GM12891 (cell line): ENCODE results near the gene ATXN10.

Experiments used
- DNase-seq: peaks from one replicate; pipeline ENCODE4 v3.0.0; 2011; ENCODE audit warnings: low spot score; ENCODE audit not compliant: insufficient read length
- FAIRE-seq: peaks from 2 replicates; lab custom pipeline; 2011; peaks lifted over from hg19 to GRCh38; lab: Jason Lieb, UNC
- PAX5 ChIP-seq: IDR thresholded peaks from 2 replicates; pipeline ENCODE4 v1.6.1; 2011; ENCODE audit warnings: low read length, moderate library complexity, mild to moderate bottlenecking; ENCODE audit not compliant: insufficient read depth, severe bottlenecking
- POLR2A ChIP-seq: IDR thresholded peaks from 2 replicates; pipeline ENCODE4 v1.6.1; 2011; ENCODE audit warnings: low read depth, low read length, control low read depth
- POLR2AphosphoS5 ChIP-seq: IDR thresholded peaks from 2 replicates; pipeline ENCODE4 v1.6.1; 2011; ENCODE audit warnings: low read depth, low read length, control low read depth
- POU2F2 ChIP-seq: IDR thresholded peaks from 2 replicates; pipeline ENCODE4 v1.6.1; 2011; ENCODE audit warnings: low read depth, mild to moderate bottlenecking, control low read depth, low read length, moderate library complexity
- SPI1 ChIP-seq: IDR thresholded peaks from 2 replicates; pipeline ENCODE4 v1.6.1; 2011; ENCODE audit warnings: low read depth, low read length, control low read depth
- TAF1 ChIP-seq: IDR thresholded peaks from 2 replicates; pipeline ENCODE4 v1.6.1; 2011; ENCODE audit warnings: low read depth, low read length, control low read depth

ATXN10 gene

DNA sequence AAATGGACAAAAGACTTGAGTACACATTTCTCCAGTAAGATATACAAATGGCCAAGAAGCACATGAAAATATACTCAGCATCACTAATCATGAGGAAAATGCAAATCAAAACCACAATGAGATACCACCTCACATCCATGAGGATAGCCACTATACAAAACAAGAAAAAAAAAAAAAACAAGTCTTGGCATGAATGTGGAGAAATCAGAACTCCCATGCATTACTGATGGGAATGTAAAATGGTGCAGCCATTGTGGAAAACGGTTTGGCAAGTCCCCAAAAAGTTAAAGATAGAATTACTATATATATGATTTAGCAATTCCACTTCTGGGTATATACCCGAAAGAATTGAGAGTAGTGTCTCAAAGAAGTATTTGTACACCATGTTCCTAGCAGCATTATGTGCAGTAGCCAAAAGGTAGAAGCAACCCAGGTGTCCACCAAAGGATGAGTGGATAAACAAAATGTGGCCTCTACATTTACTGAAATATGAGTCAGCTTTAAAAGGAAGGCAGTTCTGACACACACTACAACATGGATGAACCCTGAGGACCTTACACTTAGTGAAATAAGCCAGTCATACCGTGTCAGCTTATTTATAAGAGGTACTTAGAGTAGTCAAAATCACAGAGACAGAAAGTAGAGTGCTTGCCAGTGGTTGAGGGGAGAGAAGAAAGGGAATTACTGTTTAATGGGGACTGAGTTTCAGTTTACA, 159.1 kb downstream of the ATXN10 start:
- FAIRE-seq: no peak
- TF ChIP-seq POLR2A (no peak), PAX5 (no peak), POLR2AphosphoS5 (no peak), SPI1 (no peak), POU2F2 (no peak), TAF1 (no peak)
- no peak for DNase-seq

DNA sequence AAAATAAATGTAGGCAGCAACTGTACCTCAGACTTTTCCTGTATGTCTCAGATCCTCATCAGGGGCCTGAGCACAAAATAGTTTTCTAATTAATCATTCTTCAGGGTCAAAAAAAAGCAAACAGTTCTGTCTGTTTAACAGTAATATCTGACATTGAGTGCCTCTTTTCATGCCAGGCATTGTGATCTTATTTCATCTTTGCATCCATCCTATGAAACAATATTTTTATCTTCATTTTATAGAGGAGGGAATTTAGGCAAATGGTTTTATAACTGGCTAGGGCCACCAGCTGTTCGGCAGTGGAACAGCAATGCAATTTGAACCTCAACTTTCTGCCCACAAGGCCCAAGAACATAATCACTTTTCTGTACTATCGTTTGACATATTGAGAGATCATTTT, 159.8 kb downstream of the ATXN10 start:
- no peak for TF ChIP-seq PAX5
- no peak for TF ChIP-seq POU2F2
- no peak for TF ChIP-seq POLR2AphosphoS5
- TF ChIP-seq POLR2A: no peak
- no peak for TF ChIP-seq TAF1
- no peak for TF ChIP-seq SPI1
- FAIRE-seq (no peak), DNase-seq (no peak)

DNA sequence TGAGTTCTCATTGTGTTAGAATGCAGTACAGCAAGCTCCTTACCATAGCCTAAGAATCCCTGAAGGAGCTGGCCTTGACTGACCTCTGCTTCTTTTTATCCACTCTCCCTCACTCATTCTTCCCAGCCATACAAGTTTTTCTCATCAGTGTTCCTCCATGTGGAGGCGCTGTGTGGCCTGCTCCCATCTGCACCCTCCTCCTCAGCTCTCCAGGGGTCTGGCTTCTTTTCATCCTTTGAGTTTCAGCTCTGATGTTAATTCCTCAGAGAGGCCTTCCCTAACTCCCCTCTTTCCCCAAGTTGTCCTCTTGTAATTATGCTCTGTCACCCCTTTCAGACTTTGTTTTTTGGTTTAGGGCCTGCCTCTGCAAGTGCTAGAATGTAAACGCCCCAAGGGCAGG, 160.5 kb downstream of the ATXN10 start:
- TF ChIP-seq POU2F2: no peak
- TF ChIP-seq POLR2A: no peak
- no peak for TF ChIP-seq SPI1
- TF ChIP-seq POLR2AphosphoS5: no peak
- TF ChIP-seq TAF1: no peak
- TF ChIP-seq PAX5: no peak
- DNase-seq: no peak
- no peak for FAIRE-seq

DNA sequence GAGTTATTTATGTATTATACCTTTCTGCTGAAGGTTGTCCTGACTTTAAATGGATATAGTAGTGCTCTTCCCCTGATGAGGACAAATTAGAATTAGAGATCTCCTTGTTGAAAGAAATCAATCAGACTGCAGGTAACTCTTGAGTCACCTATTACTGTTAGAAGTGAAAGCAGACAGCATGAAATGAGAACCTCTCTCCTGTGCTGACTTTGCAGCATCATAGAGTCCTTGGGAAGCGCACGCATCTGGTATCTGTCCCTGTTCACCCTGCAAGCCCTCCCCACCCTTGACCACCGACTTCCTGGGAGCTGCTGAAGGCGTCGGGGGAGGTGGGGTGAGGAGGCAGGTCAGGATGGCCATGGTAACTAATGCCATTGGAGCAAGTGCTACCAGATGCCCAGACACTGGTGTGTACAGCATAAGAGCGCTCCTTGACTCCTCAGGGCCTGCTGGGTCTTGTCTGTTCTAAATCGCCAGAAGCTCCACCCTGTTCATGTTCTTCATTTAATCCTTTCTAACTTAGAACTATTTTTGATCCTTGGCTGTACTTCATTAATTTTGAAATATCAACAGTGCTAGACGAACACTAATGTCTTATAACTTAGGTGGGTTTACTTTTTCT, 161.4 kb downstream of the ATXN10 start:
- TF ChIP-seq SPI1 (no peak), POU2F2 (no peak), TAF1 (no peak), PAX5 (no peak), POLR2A (no peak), POLR2AphosphoS5 (no peak)
- DNase-seq (no peak), FAIRE-seq (no peak)

DNA sequence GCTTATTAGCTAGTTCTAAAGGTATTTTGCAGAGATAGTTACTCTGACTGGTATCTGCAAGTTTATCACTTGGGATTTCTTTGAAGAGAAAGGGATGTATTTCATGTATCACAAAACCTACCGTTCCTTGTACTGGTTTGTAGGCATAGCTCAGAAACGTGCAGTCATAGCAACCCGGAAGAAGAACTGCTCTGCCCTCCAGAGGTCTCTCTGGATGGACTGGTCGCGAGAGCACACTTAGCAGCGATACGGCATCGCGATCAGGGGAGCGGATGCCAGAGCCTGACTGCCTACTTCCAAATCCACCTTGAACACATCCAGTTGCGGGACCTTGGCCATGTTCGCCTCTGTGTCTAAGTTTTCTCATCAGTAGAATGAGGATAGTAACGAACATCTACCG, 162.0 kb downstream of the ATXN10 start:
- TF ChIP-seq PAX5 (no peak), POU2F2 (no peak), POLR2AphosphoS5 (no peak), TAF1 (no peak), POLR2A (no peak), SPI1 (no peak)
- no peak for FAIRE-seq

DNA sequence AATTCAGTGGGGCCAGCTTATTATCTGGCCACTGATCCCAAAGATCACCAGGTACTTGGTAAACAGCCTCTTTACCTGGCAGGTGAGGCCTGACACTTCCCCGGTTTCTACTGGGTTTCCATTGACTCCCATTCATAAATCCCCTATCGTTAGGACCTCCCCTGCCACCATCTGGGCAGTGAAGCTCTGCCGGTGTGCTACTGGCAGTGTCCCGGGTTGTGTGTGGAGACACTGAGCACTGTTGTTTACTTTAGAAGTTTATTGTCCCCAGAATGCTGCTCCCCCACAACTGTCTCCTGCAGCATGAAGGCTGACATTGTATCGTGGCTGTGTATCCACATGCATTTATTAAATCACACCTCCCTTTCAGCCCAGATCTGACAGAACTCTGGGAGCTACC, 162.6 kb downstream of the ATXN10 start:
- DNase-seq (no peak), FAIRE-seq (no peak)
- TF ChIP-seq TAF1 (no peak), POLR2AphosphoS5 (no peak), POU2F2 (no peak), PAX5 (no peak), SPI1 (no peak), POLR2A (no peak)

More for the DNA sequence above, 162.0 kb downstream of the ATXN10 start:
- DNase-seq: no peak

DNA sequence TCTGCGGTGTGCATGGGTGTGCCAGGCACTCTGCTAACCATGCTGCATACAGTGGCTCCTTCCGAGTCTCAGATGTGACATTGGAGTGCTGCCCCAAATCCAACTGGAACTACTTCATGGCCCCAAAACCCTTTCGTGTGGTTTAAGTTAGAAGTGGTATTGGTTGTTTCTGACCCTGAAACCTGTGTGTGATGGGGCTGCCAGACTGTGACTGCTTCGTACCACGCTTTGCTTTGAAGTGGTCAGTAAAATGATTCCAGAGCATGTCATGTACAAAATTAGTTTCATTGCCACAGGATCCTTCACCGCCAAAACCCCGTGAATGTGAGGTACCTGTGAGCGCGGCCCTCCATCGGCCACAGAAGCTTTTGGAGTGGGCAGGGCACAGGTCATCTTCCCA, 163.2 kb downstream of the ATXN10 start:
- no peak for TF ChIP-seq SPI1
- TF ChIP-seq TAF1: no peak
- TF ChIP-seq POLR2A: no peak
- TF ChIP-seq POLR2AphosphoS5: no peak
- no peak for FAIRE-seq

DNA sequence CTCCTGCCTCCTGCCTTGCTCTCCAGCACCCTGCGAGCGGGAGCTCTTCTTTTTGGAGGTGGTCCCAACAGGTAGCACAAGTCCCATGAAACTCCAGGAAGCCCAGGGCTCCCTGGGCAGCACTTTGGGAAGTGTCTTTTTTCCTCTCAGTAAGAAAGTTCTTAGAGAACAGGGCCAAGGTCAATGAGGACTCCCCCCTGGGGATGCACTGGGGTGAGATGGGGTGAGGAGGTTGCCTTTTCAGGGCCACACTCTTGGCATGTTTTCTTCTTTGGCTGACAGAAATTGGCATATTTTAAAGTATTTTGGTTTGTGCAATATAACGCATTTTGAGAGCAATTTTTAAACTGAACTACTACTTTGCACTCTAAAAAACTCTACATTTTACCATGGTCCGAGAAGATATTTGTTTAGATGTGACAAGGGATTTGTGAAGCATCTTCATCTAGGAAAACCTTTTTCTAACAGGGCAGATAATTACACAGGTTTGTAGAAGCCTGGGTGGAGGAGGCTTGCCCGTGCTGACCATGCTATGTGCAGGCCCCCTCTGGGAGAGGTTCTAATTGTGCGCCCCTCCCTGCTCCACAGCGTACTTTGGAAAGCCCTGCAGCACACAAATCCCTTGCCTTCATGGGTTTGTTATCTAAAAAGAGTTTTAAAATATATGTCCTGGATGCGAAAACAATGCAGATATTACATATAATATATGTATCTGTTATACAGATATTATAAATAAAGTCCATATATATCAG, 165.0 kb downstream of the ATXN10 start:
- no peak for DNase-seq
- no peak for TF ChIP-seq TAF1
- no peak for TF ChIP-seq PAX5
- no peak for TF ChIP-seq POLR2AphosphoS5
- TF ChIP-seq POU2F2: no peak
- FAIRE-seq: no peak

More for the DNA sequence above, 163.2 kb downstream of the ATXN10 start:
- DNase-seq: no peak

DNA sequence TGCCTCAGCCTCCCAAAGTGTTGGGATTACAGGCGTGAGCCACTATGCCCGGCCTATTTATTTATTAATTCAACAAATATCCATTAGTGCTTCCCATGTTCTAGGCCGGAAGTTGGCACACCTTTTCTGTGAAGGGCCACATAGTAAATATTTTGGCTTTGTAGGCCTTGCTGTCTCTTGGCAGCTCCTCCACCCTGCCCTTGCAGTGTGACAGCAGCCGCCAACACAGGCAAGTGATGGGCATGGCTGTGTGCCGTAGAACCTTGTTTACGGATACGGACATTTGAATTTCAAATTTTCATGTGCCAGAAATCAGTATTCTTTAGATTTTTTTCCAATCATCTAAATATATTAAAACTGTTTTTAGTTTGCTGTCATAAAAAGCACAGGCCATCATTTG, 165.9 kb downstream of the ATXN10 start:
- DNase-seq: no peak
- no peak for FAIRE-seq
- no peak for TF ChIP-seq PAX5
- TF ChIP-seq POLR2A: no peak
- TF ChIP-seq SPI1: no peak
- no peak for TF ChIP-seq TAF1
- no peak for TF ChIP-seq POLR2AphosphoS5

DNA sequence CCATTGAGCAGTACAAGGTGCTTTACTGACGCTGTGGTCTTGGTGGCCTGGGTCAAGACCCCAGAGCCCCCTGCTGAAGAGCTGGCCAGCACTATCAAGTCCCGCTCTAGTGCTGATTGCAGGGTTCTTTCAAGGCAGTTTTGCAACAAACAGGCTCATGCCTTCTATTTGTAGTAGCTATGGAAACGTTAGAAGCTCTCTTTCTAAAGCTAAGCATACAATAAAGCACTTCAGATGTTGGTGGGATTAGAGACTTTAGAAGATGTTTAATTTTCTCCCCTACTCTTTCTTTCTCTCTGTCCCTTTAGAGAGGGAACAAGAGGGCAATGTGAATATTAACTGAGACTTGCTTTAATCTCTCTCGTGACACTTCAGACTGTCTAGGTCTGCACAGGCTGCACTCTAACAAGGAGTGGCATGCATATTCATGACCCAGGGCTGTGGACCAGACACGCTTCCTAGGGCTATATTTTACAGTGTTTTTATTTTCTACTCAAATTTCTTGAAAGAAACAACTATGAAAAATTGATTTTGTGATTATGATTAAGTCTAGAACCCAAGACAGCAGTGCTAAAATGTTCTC, 166.8 kb downstream of the ATXN10 start:
- DNase-seq (no peak), FAIRE-seq (no peak)
- TF ChIP-seq SPI1 (no peak), POLR2A (no peak), TAF1 (no peak), POLR2AphosphoS5 (no peak), PAX5 (no peak), POU2F2 (no peak)
